Tibial artery (tissue), 4 donors: Measurements from ENCODE around the gene TMOD1.
A peak's percentile ranks its signal among the peaks of the same experiment; 100 is the strongest.

Experiments
- DNase-seq, 2 donors: peaks; one replicate each; pipeline ENCODE4 v3.0.0-alpha.2; 2019
- H3K27ac ChIP-seq, 2 donors: fragments of 200-600 bp; sonication (generic) in 1 of 2; 1 replicate in 1 of 2; 2 replicates in 1 of 2; pipeline ENCODE4 v1.5.1; 2018 to 2019; ENCODE audit warnings: mild to moderate bottlenecking in 1 of 2
- H3K27me3 ChIP-seq, 2 donors: fragments of 200-600 bp; sonication (generic) in 1 of 2; one replicate each; pipeline versions ENCODE4 v1.5.1 to v1.6.0; 2016 to 2019
- H3K36me3 ChIP-seq, 3 donors: fragments of 200-600 bp; sonication (generic) in 2 of 3; one replicate each; pipeline ENCODE4 v1.5.1; 2016 to 2019; ENCODE audit warnings: mild to moderate bottlenecking in 2 of 3
- H3K4me1 ChIP-seq, 4 donors: fragments of 200-600 bp; sonication (generic) in 2 of 4; 1 replicate in 3 of 4; 2 replicates in 1 of 4; pipeline ENCODE4 v1.5.1; 2016 to 2019
- H3K4me3 ChIP-seq, 2 donors: fragments of 200-600 bp; sonication (generic) in 1 of 2; 1 replicate in 1 of 2; 2 replicates in 1 of 2; pipeline ENCODE4 v1.5.1; 2018 to 2019; ENCODE audit warnings: mild to moderate bottlenecking in 2 of 2
- H3K9me3 ChIP-seq, 3 donors: fragments of 200-600 bp; sonication (generic) in 1 of 3; one replicate each; pipeline ENCODE4 v1.5.1; 2016 to 2019
- CTCF ChIP-seq, 2 experiments: fragments of 200-600 bp in 1 of 2; fragments of 450-650 bp in 1 of 2; IDR thresholded peaks; one replicate each; pipeline ENCODE4 v1.5.1; 2017 to 2019; ENCODE audit warnings: antibody characterized with exemption in 2 of 2, mild to moderate bottlenecking in 1 of 2, moderate library complexity in 1 of 2
- intact Hi-C: fragments of 100-400 bp; cut with DNase I; formaldehyde crosslinking; loops from one replicate; pipeline ENCODE4 v1.15.0; 2023; ENCODE audit warnings: low total_unique reads

TMOD1 gene

GRCh38 chr9:97556721-97557605 is 55.5 kb downstream of the TMOD1 start:
- TF ChIP-seq CTCF (IDR thresholded peaks at IDR 0.05), result peak in 1 of 2 experiments; percentile 17
- peak; percentile 76 to 92 for DNase-seq
- H3K4me1 ChIP-seq, result peaks cover 6 to 80% (median 39%) of the 10 kb centered on the region in 4 donors
- H3K27ac ChIP-seq, result peak overlapping the region; percentile 91 to 92
- peaks cover 20 to 23% (median 23%) of the 10 kb centered on the region in 3 donors for H3K36me3 ChIP-seq
- no peaks in the 10 kb centered on the region for H3K27me3 ChIP-seq
- H3K4me3 ChIP-seq, result no peak overlapping the region
- intact Hi-C loops, result loop anchor here (2.0 kb wide), 1 partner anchor 54 kb away; no protein-coding TSS in a partner anchor
- H3K9me3 ChIP-seq, result no peaks in the 10 kb centered on the region

- intact Hi-C loops, result loop anchor here (2.0 kb wide), 1 partner anchor 55 kb away; no protein-coding TSS in a partner anchor
- peaks cover 6 to 86% (median 46%) of the 10 kb centered on the region in 4 donors for H3K4me1 ChIP-seq
- H3K27ac ChIP-seq, result peak overlapping the region; percentile 91 to 92
- H3K27me3 ChIP-seq, result no peaks in the 10 kb centered on the region
- DNase-seq, result peak; percentile 95 to 97
- TF ChIP-seq CTCF (IDR thresholded peaks at IDR 0.05), result peak in 1 of 2 experiments; percentile 20
- peaks cover 20 to 23% (median 23%) of the 10 kb centered on the region in 3 donors for H3K36me3 ChIP-seq
- no peaks in the 10 kb centered on the region for H3K9me3 ChIP-seq
- H3K4me3 ChIP-seq, result no peak overlapping the region
Observed at GRCh38 chr9:97557606-97558095, 56.2 kb downstream of the TMOD1 start.

DNA sequence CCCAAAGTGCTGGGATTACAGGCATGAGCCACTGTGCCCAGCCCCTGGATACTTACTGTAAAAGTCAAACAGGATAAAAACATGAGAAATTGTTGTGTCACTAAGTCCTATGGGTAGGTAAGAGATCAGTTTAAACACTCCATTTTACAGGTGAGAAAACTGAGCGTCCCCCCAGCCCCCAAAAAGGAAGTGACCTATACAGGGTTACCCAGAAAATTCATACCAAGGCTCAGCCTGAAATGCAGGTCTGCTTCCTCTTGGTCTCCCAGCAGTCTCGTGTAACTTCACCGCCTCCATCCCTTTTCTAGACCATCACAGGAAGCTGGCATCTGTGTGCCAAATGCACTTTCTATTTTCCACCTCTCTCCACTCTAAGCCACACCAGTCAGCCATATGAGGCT is 57.2 kb downstream of the TMOD1 start:
- H3K27me3 ChIP-seq, result no peaks in the 10 kb centered on the region
- intact Hi-C loops, result no loop called here
- no peak for DNase-seq
- peaks cover 10 to 93% (median 56%) of the 10 kb centered on the region in 4 donors for H3K4me1 ChIP-seq
- no peak overlapping the region for H3K4me3 ChIP-seq
- peaks cover 12 to 15% (median 15%) of the 10 kb centered on the region in 3 donors for H3K36me3 ChIP-seq
- TF ChIP-seq CTCF (IDR thresholded peaks at IDR 0.05), result no peak
- peak overlapping the region; percentile 91 for H3K27ac ChIP-seq
- H3K9me3 ChIP-seq, result no peaks in the 10 kb centered on the region

- Histone ChIP-seq H3K27ac (peak overlapping the region; percentile 91), H3K4me1 (peaks cover 12 to 93% (median 60%) of the 10 kb centered on the region in 4 donors), H3K36me3 (peaks cover 9 to 14% (median 11%) of the 10 kb centered on the region in 3 donors), H3K4me3 (no peak overlapping the region), H3K9me3 (no peaks in the 10 kb centered on the region), H3K27me3 (no peaks in the 10 kb centered on the region)
- no peak for TF ChIP-seq CTCF (IDR thresholded peaks at IDR 0.05)
- intact Hi-C loops, result no loop called here
- no peak for DNase-seq
Observed at GRCh38 chr9:97559111-97559514, 57.6 kb downstream of the TMOD1 start.

GRCh38 chr9:97560154-97560553 is 58.7 kb downstream of the TMOD1 start:
- DNase-seq, result no peak
- no peaks in the 10 kb centered on the region for H3K27me3 ChIP-seq
- TF ChIP-seq CTCF (IDR thresholded peaks at IDR 0.05), result no peak
- intact Hi-C loops, result no loop called here
- peak overlapping the region; percentile 26 to 70 for H3K27ac ChIP-seq
- H3K4me1 ChIP-seq, result peaks cover 12 to 93% (median 65%) of the 10 kb centered on the region in 4 donors
- no peaks in the 10 kb centered on the region for H3K9me3 ChIP-seq
- H3K36me3 ChIP-seq, result peaks cover 2 to 13% (median 4%) of the 10 kb centered on the region in 3 donors
- H3K4me3 ChIP-seq, result no peak overlapping the region
